ENCODE results near the gene FOCAD. TPM values are rescaled to one million over a fixed set of nuclear protein-coding genes. Genes with fewer than 3 reads are reported as not detected.

The FOCAD gene
- total RNA-seq, 1 donor from 2014 or later = 146 TPM

GRCh38 chr9:20929276-20929675, 245.2 kb downstream of the FOCAD start:
- H3K36me3 Mint-ChIP-seq = peaks cover 16% of the 10 kb centered on the region
- no peak for DNase-seq (ENCODE audit: low spot score)
- H3K9ac ChIP-seq = no peak overlapping the region
- peaks cover 23% of the 10 kb centered on the region for H3K4me1 Mint-ChIP-seq
- H3K79me2 ChIP-seq (ENCODE audit: low read depth) = no peaks in the 10 kb centered on the region
- no peak overlapping the region for H3K4me2 ChIP-seq
- H3K4me3 Mint-ChIP-seq = no peak overlapping the region
- no peaks in the 10 kb centered on the region for H4K20me1 ChIP-seq (ENCODE audit: low read depth)
- no peaks in the 10 kb centered on the region for H3K27me3 Mint-ChIP-seq (ENCODE audit: insufficient read depth, low read depth)
- H3K4me3 ChIP-seq = no peak overlapping the region
- H3K9me3 ChIP-seq (ENCODE audit: low read depth) = no peaks in the 10 kb centered on the region
- H3K36me3 ChIP-seq = no peaks in the 10 kb centered on the region
- no peak for TF ChIP-seq CTCF (IDR thresholded peaks at IDR 0.05)
- no peak for TF ChIP-seq EZH2 (IDR thresholded peaks at IDR 0.05)
- no peak for TF ChIP-seq EZH2phosphoT487 (IDR thresholded peaks at IDR 0.05)
- H2AFZ ChIP-seq (replicated peaks) = no peak overlapping the region
- H3K27ac ChIP-seq = no peak overlapping the region
- peaks cover 2% of the 10 kb centered on the region for H3K9me3 Mint-ChIP-seq
- no peaks in the 10 kb centered on the region for H3K4me1 ChIP-seq
- no peaks in the 10 kb centered on the region for H3F3A ChIP-seq (ENCODE audit: low read depth)
- H3K27me3 ChIP-seq = no peaks in the 10 kb centered on the region
- peak overlapping the region; percentile 48 for H3K27ac Mint-ChIP-seq

GRCh38 chr9:20930836-20931235, 246.8 kb downstream of the FOCAD start:
- H3K4me1 Mint-ChIP-seq = peaks cover 23% of the 10 kb centered on the region
- no peaks in the 10 kb centered on the region for H3K27me3 Mint-ChIP-seq (ENCODE audit: insufficient read depth, low read depth)
- peaks cover 2% of the 10 kb centered on the region for H3K9me3 Mint-ChIP-seq

GRCh38 chr9:20940447-20941173, 256.6 kb downstream of the FOCAD start:
- no peak for DNase-seq (ENCODE audit: low spot score)
- Mint-ChIP-seq H3K4me1 (peaks cover 20% of the 10 kb centered on the region), H3K27me3 (ENCODE audit: insufficient read depth, low read depth) (no peaks in the 10 kb centered on the region), H3K9me3 (peaks cover 7% of the 10 kb centered on the region), H3K4me3 (no peak overlapping the region), H3K27ac (no peak overlapping the region), H3K36me3 (peaks cover 9% of the 10 kb centered on the region)
- Histone ChIP-seq H3K4me1 (peaks cover 9% of the 10 kb centered on the region), H4K20me1 (ENCODE audit: low read depth) (peaks cover 7% of the 10 kb centered on the region), H3K27ac (no peak overlapping the region), H2AFZ (replicated peaks) (no peak overlapping the region), H3K4me3 (no peak overlapping the region), H3K79me2 (ENCODE audit: low read depth) (no peaks in the 10 kb centered on the region), H3K9me3 (ENCODE audit: low read depth) (no peaks in the 10 kb centered on the region), H3K27me3 (no peaks in the 10 kb centered on the region), H3K9ac (no peak overlapping the region), H3K36me3 (peaks cover 5% of the 10 kb centered on the region), H3F3A (ENCODE audit: low read depth) (peaks cover 6% of the 10 kb centered on the region), H3K4me2 (no peak overlapping the region)
- TF ChIP-seq CTCF (IDR thresholded peaks at IDR 0.05) (no peak), EZH2phosphoT487 (IDR thresholded peaks at IDR 0.05) (no peak), EZH2 (IDR thresholded peaks at IDR 0.05) (no peak)

More at GRCh38 chr9:20930836-20931235, 246.8 kb downstream of the FOCAD start:
- Mint-ChIP-seq H3K36me3 (peaks cover 20% of the 10 kb centered on the region), H3K4me3 (no peak overlapping the region), H3K27ac (no peak overlapping the region)
- H3K27ac ChIP-seq = no peak overlapping the region
- no peaks in the 10 kb centered on the region for H3K27me3 ChIP-seq
- H3F3A ChIP-seq (ENCODE audit: low read depth) = no peaks in the 10 kb centered on the region
- TF ChIP-seq EZH2phosphoT487 (IDR thresholded peaks at IDR 0.05) (no peak), CTCF (IDR thresholded peaks at IDR 0.05) (no peak), EZH2 (IDR thresholded peaks at IDR 0.05) (no peak)
- H3K9me3 ChIP-seq (ENCODE audit: low read depth) = no peaks in the 10 kb centered on the region
- no peak overlapping the region for H3K4me3 ChIP-seq
- H3K36me3 ChIP-seq = peaks cover 6% of the 10 kb centered on the region
- H3K4me1 ChIP-seq = no peaks in the 10 kb centered on the region
- no peak overlapping the region for H2AFZ ChIP-seq (replicated peaks)
- no peak for DNase-seq (ENCODE audit: low spot score)
- no peak overlapping the region for H3K4me2 ChIP-seq
- no peaks in the 10 kb centered on the region for H4K20me1 ChIP-seq (ENCODE audit: low read depth)
- no peak overlapping the region for H3K9ac ChIP-seq
- H3K79me2 ChIP-seq (ENCODE audit: low read depth) = no peaks in the 10 kb centered on the region

All from neural progenitor cell (in vitro differentiated cells).